Stimulated activated CD8-positive, alpha-beta memory T cell treated with anti-CD3 and anti-CD28 coated beads, Interleukin-4, amount 100 ng/mL, for 4 hours (primary cell): ENCODE results near the gene PRR19.

Experiments used
- DNase-seq, 2 donors: peaks; one replicate each; pipeline ENCODE4 v3.0.0-alpha.2; 2020; ENCODE audit warnings: low read depth in 2 of 2, low spot score in 1 of 2

PRR19 gene

DNA sequence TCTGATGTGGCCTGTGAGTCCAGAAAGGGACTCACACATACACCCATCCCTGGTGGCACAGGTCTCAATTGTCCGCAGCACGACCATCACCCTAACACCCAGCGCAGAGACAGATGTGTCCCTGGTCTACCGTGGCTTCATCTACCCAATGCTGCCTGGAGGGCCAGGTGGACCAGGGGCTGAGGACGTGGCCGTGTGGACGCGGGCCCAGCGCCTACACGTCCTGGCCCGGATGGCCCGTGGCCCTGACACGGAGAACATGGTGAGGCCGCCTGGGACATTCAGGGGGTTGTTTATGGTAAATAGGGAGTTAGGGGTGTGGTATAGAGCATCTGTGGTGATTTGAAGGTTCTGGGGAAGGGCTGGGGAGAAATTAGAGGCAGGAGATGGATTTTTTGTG is 46.3 kb downstream of the PRR19 start:
- DNase-seq = no peak

- DNase-seq = no peak
Observed at GRCh38 chr19:42349378-42350107, 47.6 kb downstream of the PRR19 start.

- no peak for DNase-seq
Observed at GRCh38 chr19:42350417-42350816, 48.5 kb downstream of the PRR19 start.

DNA sequence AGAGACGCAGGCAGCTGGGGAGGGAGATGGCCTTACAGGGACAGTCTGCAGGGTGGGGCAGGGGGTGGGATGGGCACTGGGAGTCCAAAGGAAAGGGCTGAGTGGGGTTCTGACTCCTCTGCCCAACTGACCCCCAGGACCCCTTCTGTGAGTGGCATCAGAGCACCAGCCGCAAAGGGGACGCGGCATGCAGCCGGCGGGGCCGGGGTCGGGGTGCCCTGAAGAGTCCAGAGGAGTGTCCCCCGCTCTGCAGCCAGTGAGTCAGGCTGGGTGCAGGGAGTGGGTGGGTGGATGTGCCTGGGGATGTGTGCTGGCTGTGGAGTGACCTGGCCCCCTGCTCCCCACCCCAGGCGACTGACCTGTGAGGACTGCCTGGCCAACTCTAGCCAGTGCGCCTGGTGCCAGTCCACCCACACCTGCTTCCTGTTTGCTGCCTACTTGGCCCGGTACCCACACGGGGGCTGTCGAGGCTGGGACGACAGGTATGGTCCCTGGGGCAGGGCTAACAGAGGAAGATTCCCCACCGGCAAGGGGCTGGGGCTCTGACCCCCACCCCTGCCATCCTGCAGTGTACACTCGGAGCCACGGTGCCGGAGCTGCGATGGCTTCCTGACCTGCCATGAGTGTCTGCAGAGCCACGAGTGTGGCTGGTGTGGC is 49.3 kb downstream of the PRR19 start:
- DNase-seq = no peak

DNA sequence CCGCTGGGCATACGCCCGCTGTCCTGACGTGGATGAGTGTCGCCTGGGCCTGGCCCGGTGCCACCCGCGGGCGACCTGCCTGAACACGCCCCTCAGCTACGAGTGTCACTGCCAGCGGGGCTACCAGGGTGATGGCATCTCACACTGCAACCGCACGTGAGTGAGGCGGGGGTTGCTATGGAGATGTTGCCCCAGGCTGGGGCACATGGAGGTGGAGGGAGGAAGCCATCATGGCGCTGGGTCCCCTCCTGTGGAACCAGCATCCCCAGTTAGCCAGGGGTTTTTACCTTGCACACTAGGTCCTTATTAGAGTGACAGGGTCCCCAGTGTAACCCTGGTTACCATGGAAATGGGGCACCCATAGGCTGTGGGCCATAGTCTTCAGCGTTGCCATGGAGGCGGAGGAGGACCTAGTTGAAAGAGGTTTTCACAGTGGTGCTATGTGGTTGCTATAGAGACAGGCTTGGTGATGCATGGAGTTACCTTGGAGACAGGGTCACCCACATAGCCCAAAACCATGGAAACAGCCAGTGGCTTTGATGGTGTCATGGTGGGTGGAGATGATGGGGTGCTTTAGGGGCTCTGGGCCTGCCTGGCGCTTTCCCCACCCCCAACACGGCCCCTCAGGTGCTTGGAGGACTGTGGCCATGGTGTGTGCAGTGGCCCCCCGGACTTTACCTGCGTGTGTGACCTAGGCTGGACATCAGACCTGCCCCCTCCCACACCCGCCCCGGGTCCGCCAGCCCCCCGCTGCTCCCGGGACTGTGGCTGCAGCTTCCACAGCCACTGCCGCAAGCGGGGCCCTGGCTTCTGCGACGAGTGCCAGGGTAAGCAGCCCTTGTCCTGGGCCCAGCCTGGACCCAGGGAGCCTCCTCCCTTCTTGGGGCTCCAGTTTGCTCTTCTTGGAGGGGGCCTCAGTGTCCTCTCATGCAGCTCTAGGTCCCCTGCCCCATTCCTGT is 50.6 kb downstream of the PRR19 start:
- DNase-seq = no peak

GRCh38 chr19:42353341-42354015 is 51.5 kb downstream of the PRR19 start:
- no peak for DNase-seq

DNA sequence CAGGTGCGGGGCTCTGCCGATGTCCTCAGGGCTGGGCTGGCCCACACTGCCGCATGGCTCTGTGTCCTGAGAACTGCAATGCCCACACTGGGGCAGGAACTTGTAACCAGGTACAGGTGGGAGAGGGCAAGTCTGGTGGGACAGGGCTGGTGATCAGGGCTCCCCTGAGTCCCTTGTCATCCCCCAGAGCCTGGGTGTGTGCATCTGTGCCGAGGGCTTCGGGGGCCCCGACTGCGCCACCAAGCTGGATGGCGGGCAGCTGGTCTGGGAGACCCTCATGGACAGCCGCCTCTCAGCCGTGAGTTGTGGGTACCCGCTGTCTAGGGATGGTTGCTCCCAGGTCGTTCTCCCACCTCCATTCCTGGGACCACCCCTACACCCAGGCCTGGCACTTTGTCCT is 54.0 kb downstream of the PRR19 start:
- no peak for DNase-seq

DNA sequence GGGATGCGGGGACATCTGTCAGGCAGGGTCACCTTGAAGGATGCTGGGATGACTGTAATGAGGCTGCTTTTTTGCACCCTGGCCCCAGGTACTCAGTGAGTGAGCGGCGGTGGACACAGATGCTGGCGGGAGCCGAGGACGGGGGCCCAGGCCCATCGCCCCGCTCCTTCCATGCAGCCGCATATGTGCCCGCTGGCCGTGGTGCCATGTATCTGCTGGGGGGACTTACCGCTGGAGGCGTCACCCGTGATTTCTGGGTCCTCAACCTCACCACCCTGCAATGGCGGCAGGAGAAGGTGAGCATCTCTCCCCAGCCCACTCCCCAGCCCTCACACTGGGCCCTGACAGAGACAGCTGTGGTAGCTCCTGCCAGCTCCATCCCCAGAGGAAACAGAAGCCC is 54.8 kb downstream of the PRR19 start:
- no peak for DNase-seq

DNA sequence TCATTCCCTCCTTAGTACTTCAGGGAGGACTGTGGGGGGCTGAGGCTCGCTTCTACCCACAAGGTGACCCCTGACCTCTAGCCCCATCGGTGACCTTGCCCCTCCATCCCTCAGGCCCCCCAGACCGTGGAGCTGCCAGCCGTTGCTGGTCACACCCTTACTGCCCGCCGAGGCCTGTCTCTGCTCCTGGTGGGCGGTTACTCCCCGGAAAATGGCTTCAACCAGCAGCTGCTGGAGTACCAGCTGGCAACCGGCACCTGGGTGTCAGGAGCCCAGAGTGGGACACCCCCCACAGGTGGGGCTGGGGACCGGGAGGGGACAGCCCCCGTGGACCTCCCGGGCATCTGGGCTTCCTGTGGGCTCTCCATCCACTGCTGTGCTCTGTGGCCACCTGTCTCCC is 55.4 kb downstream of the PRR19 start:
- no peak for DNase-seq
